ENCODE measurements around the gene RANBP10. TPM values are rescaled to one million over a fixed set of nuclear protein-coding genes. Genes with fewer than 3 reads are reported as not detected.

The RANBP10 gene
- total and polyA plus RNA-seq, 2 of the 8 experiments (the other 6 are each of a cell fraction or from before 2014, with no cell fraction given): 14.2 to 16.8 TPM

DNA sequence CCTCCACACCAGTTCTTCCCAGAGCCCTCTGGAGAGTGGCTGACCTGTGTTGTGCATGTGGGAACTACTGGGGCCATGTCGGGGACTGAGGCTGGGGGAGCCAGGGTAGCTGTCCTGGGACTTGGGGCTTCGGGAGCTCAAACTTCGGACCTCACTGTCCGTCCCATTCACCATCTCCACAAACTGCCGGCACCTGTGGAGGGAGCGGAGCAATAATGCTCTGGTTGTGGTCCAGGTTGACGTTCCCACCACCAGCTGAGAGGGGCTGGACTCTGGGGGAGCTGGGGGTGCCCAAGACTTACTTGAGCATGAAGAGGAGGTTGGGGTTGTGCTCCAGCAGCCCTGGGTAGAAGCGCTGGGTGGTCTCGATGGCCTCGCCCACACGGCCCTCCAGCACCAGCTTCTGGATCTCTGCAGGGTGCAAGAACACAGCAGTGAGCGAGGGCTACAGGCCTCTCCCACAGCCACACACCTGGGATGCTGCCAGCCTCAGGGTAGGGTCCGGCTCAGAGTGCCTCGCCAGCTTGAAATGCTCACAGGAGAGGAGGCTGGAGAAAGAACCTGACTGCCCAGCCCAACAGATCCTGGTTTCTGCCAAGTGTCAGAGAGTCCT, 76.6 kb downstream of the RANBP10 start:
- Histone ChIP-seq H3K36me3 (ENCODE audit: control insufficient read depth in 2 of 4, insufficient read depth in 4 of 4, low read length in 3 of 4) (peaks cover 3 to 19% (median 11%) of the 10 kb centered on the region in 4 experiments; a peak in 5 of 8 replicates), H3K4me1 (replicated peaks in 1 of 4; ENCODE audit: control insufficient read depth in 3 of 4, insufficient read depth in 4 of 4, low read length in 3 of 4) (no peaks in the 10 kb centered on the region), H2AK5ac (ENCODE audit: low read depth, low read length) (no peak overlapping the region), H3K4me2 (ENCODE audit: insufficient read depth in 1 of 2, low read depth in 2 of 2, low read length in 2 of 2) (no peak overlapping the region), H4K20me1 (replicated peaks in 1 of 2; ENCODE audit: control insufficient read depth in 1 of 2, insufficient read depth in 2 of 2, low read length in 2 of 2) (peaks cover 2 to 4% of the 10 kb centered on the region in 2 experiments), H2BK20ac (ENCODE audit: low read length) (no peak overlapping the region), H2BK15ac (ENCODE audit: low read length) (no peak overlapping the region), H3K27me3 (replicated peaks in 1 of 4; ENCODE audit: control insufficient read depth in 3 of 4, extremely low read depth in 1 of 4, insufficient read depth in 3 of 4, low read length in 3 of 4) (no peaks in the 10 kb centered on the region), H2BK12ac (ENCODE audit: low read depth, low read length) (no peak overlapping the region), H3K79me2 (ENCODE audit: control insufficient read depth in 1 of 2, insufficient read depth in 2 of 2, low read length in 2 of 2) (no peaks in the 10 kb centered on the region), H3K18ac (ENCODE audit: extremely low read depth, low read length) (no peak overlapping the region), H3K9me3 (ENCODE audit: insufficient read depth in 2 of 2, low read depth in 1 of 2, low read length in 1 of 2) (no peaks in the 10 kb centered on the region), H4K91ac (replicated peaks; ENCODE audit: insufficient read length, low read length) (no peak overlapping the region), H3K27ac (ENCODE audit: low read depth, low read length) (no peak overlapping the region), H2AFZ (ENCODE audit: low read length) (no peak overlapping the region), H4K8ac (ENCODE audit: extremely low read depth, insufficient read depth, low read length) (no peak overlapping the region), H3K4ac (replicated peaks; ENCODE audit: insufficient read length, low read depth, low read length) (no peak overlapping the region), H3K79me1 (ENCODE audit: low read depth, low read length) (no peaks in the 10 kb centered on the region), H3K9ac (replicated peaks in 1 of 4; ENCODE audit: extremely low read depth in 1 of 4, low read depth in 3 of 4, low read length in 3 of 4) (no peak overlapping the region), H3K23me2 (ENCODE audit: low read depth, low read length) (no peaks in the 10 kb centered on the region), H4K5ac (ENCODE audit: insufficient read length, low read depth, low read length) (no peak overlapping the region), H3K56ac (replicated peaks; ENCODE audit: insufficient read length, low read depth, low read length) (no peak overlapping the region), H3K4me3 (ENCODE audit: extremely low read depth in 1 of 4, insufficient read depth in 2 of 4, low read depth in 3 of 4, low read length in 4 of 4) (no peak overlapping the region), H3K14ac (ENCODE audit: insufficient read length) (no peak overlapping the region), H2BK120ac (replicated peaks; ENCODE audit: low read depth, low read length) (no peak overlapping the region), H2BK5ac (ENCODE audit: low read depth, low read length) (no peak overlapping the region), H3K23ac (ENCODE audit: insufficient read length) (no peak overlapping the region)
- TF ChIP-seq JUND (IDR thresholded peaks at IDR 0.05; ENCODE audit: low read length): no peak
- 97% methylated on average over 14 of the region's 14 CpGs; no CpG with 5 or more reads in 1 of the 2 experiments for WGBS, 2 experiments (ENCODE audit: extremely low coverage in 1 of 2, insufficient coverage in 1 of 2, insufficient read length in 1 of 2, insufficient replicate concordance in 2 of 2, low coverage in 1 of 2, low lambda C conversion rate in 2 of 2, missing lambda C conversion rate in 1 of 2)
- ChIA-PET POLR2A (ENCODE audit: partially characterized antibody) (no interaction called here), CTCF (ENCODE audit: partially characterized antibody) (interaction anchor here (0.9 to 1.7 kb wide), 5 partner anchors 10 to 62 kb away, joined by 3 to 5 read pairs (median 4); no protein-coding TSS in a partner anchor)
- FAIRE-seq (no peak), DNase-seq (ENCODE audit: low read depth in 1 of 2, low spot score in 2 of 2) (no peak)
